GM12865 (cell line): ENCODE measurements around the gene CACNA1G.

Source experiments
- DNase-seq: peaks from one replicate; pipeline ENCODE4 v3.0.0; 2010; ENCODE audit warnings: low read depth
- H3K4me3 ChIP-seq: 2 replicates; pipeline ENCODE4 v1.5.1; 2011; ENCODE audit warnings: mild to moderate bottlenecking, low read depth, low read length, control low read depth
- TF ChIP-seq, protein P1 (sequence below): IDR thresholded peaks from 2 replicates; pipeline ENCODE4 v1.5.1; 2011; ENCODE audit warnings: low read length, control low read depth, low read depth, inconsistent platforms; ENCODE audit not compliant: insufficient read depth; ENCODE audit errors: missing control alignments

Gene CACNA1G

GRCh38 chr17:50668838-50669581 is 108.5 kb downstream of the CACNA1G start:
- TF ChIP-seq, protein P1, sequence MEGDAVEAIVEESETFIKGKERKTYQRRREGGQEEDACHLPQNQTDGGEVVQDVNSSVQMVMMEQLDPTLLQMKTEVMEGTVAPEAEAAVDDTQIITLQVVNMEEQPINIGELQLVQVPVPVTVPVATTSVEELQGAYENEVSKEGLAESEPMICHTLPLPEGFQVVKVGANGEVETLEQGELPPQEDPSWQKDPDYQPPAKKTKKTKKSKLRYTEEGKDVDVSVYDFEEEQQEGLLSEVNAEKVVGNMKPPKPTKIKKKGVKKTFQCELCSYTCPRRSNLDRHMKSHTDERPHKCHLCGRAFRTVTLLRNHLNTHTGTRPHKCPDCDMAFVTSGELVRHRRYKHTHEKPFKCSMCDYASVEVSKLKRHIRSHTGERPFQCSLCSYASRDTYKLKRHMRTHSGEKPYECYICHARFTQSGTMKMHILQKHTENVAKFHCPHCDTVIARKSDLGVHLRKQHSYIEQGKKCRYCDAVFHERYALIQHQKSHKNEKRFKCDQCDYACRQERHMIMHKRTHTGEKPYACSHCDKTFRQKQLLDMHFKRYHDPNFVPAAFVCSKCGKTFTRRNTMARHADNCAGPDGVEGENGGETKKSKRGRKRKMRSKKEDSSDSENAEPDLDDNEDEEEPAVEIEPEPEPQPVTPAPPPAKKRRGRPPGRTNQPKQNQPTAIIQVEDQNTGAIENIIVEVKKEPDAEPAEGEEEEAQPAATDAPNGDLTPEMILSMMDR = no peak
- no peak for DNase-seq
- H3K4me3 ChIP-seq = no peak overlapping the region

DNA sequence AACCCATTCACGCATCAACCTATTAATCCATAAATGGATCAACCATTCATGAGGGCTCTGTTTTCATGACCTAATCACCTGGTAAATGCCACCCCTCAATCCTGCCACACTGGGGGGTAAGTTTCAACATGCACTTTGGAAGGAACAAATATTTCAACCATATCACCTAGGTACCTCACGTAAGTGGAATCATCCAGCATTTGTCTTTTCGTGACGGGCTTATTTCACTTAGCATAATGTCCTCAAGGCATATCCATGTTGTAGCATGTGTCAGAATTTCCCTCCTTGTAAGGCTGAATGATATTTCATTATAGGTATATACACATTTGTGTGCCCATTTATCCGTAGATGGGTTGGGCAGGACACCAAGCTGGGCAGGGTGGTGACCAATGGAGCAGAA is 111.6 kb downstream of the CACNA1G start:
- no peak overlapping the region for H3K4me3 ChIP-seq
- TF ChIP-seq, protein P1 = no peak
- DNase-seq = no peak

GRCh38 chr17:50672831-50673551 is 112.5 kb downstream of the CACNA1G start:
- no peak for DNase-seq
- no peak overlapping the region for H3K4me3 ChIP-seq
- TF ChIP-seq, protein P1 = no peak

- TF ChIP-seq, protein P1 = no peak
- no peak overlapping the region for H3K4me3 ChIP-seq
- DNase-seq = no peak
Observed at GRCh38 chr17:50675190-50675589, 114.7 kb downstream of the CACNA1G start.

DNA sequence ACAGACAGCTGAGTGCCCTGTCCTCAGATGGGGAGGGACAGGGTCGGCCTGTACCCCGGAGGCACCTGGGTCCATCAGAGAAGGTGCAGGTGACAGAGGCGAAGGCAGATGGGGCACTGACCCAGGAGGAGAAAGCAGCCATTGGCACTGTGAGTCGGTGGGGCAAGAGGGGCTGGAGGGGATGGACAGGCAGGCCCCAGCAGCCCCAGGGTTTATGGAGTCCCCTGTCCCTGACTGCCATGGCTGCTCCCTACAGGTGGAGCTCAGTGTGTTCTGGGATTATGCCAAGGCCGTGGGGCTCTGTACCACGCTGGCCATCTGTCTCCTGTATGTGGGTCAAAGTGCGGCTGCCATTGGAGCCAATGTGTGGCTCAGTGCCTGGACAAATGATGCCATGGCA is 115.1 kb downstream of the CACNA1G start:
- TF ChIP-seq, protein P1 = no peak
- no peak for DNase-seq
- H3K4me3 ChIP-seq = no peak overlapping the region

GRCh38 chr17:50676065-50676975 is 115.8 kb downstream of the CACNA1G start:
- TF ChIP-seq, protein P1 = no peak
- DNase-seq = no peak
- no peak overlapping the region for H3K4me3 ChIP-seq
